MM.1S (cell line): ENCODE measurements around the gene SLC16A9.

Experiments
- DNase-seq: peaks from one replicate; pipeline ENCODE4 v3.0.0-alpha.2; 2015
- H2AFZ ChIP-seq: fragments of 300-600 bp; sonication (generic); 2 replicates; pipeline ENCODE4 v1.6.0; 2016; ENCODE audit warnings: antibody characterized with exemption, low read length
- H3F3A ChIP-seq: fragments of 300-600 bp; sonication (generic); 2 replicates; pipeline ENCODE4 v1.6.1; 2016; ENCODE audit warnings: mild to moderate bottlenecking, antibody characterized with exemption, low read length, moderate library complexity, mixed read lengths; ENCODE audit not compliant: insufficient read depth
- H3K27ac ChIP-seq: fragments of 300-600 bp; sonication (generic); 2 replicates; pipeline ENCODE4 v1.5.1; 2016; ENCODE audit warnings: mild to moderate bottlenecking, low read length
- H3K27me3 ChIP-seq: fragments of 300-600 bp; sonication (generic); replicated peaks from 2 replicates; pipeline ENCODE4 v1.6.0; 2016; ENCODE audit warnings: low read length; ENCODE audit not compliant: insufficient read depth
- H3K36me3 ChIP-seq: fragments of 300-600 bp; sonication (generic); replicated peaks from 2 replicates; pipeline ENCODE4 v1.6.1; 2016; ENCODE audit warnings: mild to moderate bottlenecking, low read length, mixed read lengths; ENCODE audit not compliant: insufficient read depth
- H3K4me1 ChIP-seq: fragments of 300-600 bp; sonication (generic); 2 replicates; pipeline ENCODE4 v1.6.1; 2016; ENCODE audit warnings: low read length, mixed read lengths
- H3K4me2 ChIP-seq: fragments of 300-600 bp; sonication (generic); 2 replicates; pipeline ENCODE4 v1.6.0; 2016; ENCODE audit warnings: low read depth, low read length
- H3K4me3 ChIP-seq: fragments of 300-600 bp; sonication (generic); 2 replicates; pipeline ENCODE4 v1.5.1; 2016; ENCODE audit warnings: low read length, mixed read lengths
- H3K79me2 ChIP-seq: fragments of 300-600 bp; sonication (generic); 2 replicates; pipeline ENCODE4 v1.6.1; 2016; ENCODE audit warnings: mixed run types, low read length, mixed read lengths
- H3K9ac ChIP-seq: fragments of 300-600 bp; sonication (generic); 2 replicates; pipeline ENCODE4 v1.6.1; 2016; ENCODE audit warnings: low read length, mixed read lengths
- H3K9me2 ChIP-seq: fragments of 300-600 bp; sonication (generic); replicated peaks from 2 replicates; pipeline ENCODE4 v1.6.1; 2016; ENCODE audit warnings: mild to moderate bottlenecking, low read length, mixed read lengths; ENCODE audit not compliant: insufficient read depth
- H3K9me3 ChIP-seq: fragments of 300-600 bp; sonication (generic); replicated peaks from 2 replicates; pipeline ENCODE4 v1.6.1; 2016; ENCODE audit warnings: mild to moderate bottlenecking, low read length, mixed read lengths; ENCODE audit not compliant: insufficient read depth
- H4K20me1 ChIP-seq: fragments of 300-600 bp; sonication (generic); 2 replicates; pipeline ENCODE4 v1.6.1; 2016; ENCODE audit warnings: mild to moderate bottlenecking, low read length, moderate library complexity, mixed read lengths; ENCODE audit not compliant: insufficient read depth
- EZH2 ChIP-seq: fragments of 300-600 bp; sonication (generic); optimal IDR thresholded peaks from 2 replicates; pipeline ENCODE3; 2017; ENCODE audit warnings: low read depth, mild to moderate bottlenecking, antibody characterized with exemption, low read length, mixed read lengths
- EZH2phosphoT487 ChIP-seq: fragments of 300-600 bp; sonication (generic); IDR thresholded peaks from 2 replicates; pipeline ENCODE4 v1.6.1; 2018; ENCODE audit warnings: antibody characterized with exemption, low read length
- TF ChIP-seq, protein P1 (sequence below): fragments of 300-600 bp; sonication (generic); IDR thresholded peaks from 2 replicates; pipeline ENCODE4 v1.5.1; 2016; ENCODE audit warnings: antibody characterized with exemption, low read length, mixed read lengths

SLC16A9 gene

DNA sequence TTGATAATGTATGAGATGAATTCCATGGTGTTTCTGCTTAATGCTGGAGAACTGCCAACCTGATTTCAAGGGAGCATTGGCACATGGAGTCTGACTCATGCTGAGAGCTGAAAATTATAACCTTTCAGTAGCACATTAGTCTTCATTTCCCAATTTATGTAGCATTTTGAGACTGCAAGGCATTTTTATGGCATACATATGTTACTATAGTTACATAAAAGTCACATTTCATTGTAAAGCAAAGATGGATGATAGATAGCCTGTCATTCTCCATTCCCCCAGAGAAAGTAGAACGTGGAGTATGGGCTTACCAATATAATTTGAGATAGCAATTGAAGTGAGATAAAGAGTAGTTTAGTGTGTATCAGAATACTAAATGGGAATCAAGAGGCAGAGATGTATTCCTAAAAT, 103.1 kb downstream of the SLC16A9 start:
- H3K9me2 ChIP-seq: no peaks in the 10 kb centered on the region
- DNase-seq: no peak
- no peaks in the 10 kb centered on the region for H3K36me3 ChIP-seq
- H3K4me3 ChIP-seq: no peak overlapping the region
- TF ChIP-seq, protein P1, sequence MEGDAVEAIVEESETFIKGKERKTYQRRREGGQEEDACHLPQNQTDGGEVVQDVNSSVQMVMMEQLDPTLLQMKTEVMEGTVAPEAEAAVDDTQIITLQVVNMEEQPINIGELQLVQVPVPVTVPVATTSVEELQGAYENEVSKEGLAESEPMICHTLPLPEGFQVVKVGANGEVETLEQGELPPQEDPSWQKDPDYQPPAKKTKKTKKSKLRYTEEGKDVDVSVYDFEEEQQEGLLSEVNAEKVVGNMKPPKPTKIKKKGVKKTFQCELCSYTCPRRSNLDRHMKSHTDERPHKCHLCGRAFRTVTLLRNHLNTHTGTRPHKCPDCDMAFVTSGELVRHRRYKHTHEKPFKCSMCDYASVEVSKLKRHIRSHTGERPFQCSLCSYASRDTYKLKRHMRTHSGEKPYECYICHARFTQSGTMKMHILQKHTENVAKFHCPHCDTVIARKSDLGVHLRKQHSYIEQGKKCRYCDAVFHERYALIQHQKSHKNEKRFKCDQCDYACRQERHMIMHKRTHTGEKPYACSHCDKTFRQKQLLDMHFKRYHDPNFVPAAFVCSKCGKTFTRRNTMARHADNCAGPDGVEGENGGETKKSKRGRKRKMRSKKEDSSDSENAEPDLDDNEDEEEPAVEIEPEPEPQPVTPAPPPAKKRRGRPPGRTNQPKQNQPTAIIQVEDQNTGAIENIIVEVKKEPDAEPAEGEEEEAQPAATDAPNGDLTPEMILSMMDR: no peak
- TF ChIP-seq EZH2: no peak
- TF ChIP-seq EZH2phosphoT487: no peak
- H3K4me2 ChIP-seq: no peak overlapping the region
- no peak overlapping the region for H3K9ac ChIP-seq
- no peaks in the 10 kb centered on the region for H3K27me3 ChIP-seq
- no peaks in the 10 kb centered on the region for H3K79me2 ChIP-seq
- no peak overlapping the region for H3K27ac ChIP-seq
- no peaks in the 10 kb centered on the region for H3F3A ChIP-seq
- no peaks in the 10 kb centered on the region for H4K20me1 ChIP-seq
- H2AFZ ChIP-seq: no peak overlapping the region
- no peaks in the 10 kb centered on the region for H3K4me1 ChIP-seq
- H3K9me3 ChIP-seq: no peaks in the 10 kb centered on the region

DNA sequence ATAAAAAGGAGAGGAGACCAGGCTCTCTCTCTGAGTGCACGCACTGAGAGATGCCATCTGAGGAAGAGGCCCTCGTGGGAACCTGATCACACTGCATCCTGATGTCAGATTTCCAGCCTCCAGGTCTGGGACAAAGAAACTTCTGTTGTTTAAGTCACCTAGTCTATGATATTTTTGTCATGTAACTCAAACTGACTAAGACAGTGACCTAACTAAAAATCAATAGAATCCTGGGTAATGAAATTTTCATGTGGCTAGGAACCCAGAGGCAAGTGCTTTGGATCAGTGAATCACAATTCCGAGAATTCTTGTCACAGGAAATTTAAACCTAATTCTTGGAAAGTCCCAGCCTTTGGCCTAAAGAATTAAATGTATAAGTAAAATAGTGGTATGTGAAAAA, 107.7 kb downstream of the SLC16A9 start:
- DNase-seq: no peak
- H2AFZ ChIP-seq: no peak overlapping the region
- no peaks in the 10 kb centered on the region for H3K9me2 ChIP-seq
- no peaks in the 10 kb centered on the region for H4K20me1 ChIP-seq
- H3K27ac ChIP-seq: no peak overlapping the region
- H3K79me2 ChIP-seq: no peaks in the 10 kb centered on the region
- no peaks in the 10 kb centered on the region for H3K4me1 ChIP-seq
- no peaks in the 10 kb centered on the region for H3K36me3 ChIP-seq
- no peak overlapping the region for H3K9ac ChIP-seq
- H3F3A ChIP-seq: no peaks in the 10 kb centered on the region
- TF ChIP-seq EZH2phosphoT487 (no peak), EZH2 (no peak)
- TF ChIP-seq, protein P1: no peak
- H3K4me3 ChIP-seq: no peak overlapping the region
- H3K27me3 ChIP-seq: no peaks in the 10 kb centered on the region
- no peak overlapping the region for H3K4me2 ChIP-seq
- H3K9me3 ChIP-seq: no peaks in the 10 kb centered on the region
